GM12801 (cell line): ENCODE results near the gene WDR38.

ENCODE experiments used
- TF ChIP-seq, protein P1 (sequence below): IDR thresholded peaks from one replicate; pipeline ENCODE4 v1.5.1; 2011; ENCODE audit warnings: control low read depth; ENCODE audit not compliant: insufficient read length; ENCODE audit errors: extremely low read depth

Gene WDR38

DNA sequence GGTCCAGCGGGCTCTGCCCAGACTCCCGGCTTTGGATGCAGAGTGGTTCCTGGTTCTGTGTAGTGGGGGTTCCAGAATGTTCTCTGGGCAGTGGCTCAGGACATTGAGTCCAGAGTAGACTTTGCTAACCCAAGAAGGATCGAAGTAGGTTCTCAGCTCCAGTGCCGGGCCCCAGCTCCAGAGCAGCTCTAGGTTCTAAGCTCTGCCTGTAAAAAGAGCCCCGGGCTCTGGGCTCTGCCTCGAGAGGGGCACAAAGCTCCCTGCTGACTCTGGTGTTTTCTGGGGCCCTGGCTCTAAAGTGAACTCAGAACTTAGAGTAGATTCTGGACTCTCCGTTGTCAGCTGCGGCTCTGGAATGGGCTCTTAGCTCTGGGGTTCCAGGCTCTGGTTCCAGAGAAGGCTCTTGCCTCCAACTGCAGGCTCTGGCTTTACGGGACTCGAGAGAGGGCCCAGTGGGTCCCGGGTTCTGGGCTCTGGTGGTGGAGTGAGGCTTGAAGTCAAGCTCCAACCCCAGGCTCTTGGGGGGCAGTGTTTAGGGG is 414 bp downstream of the WDR38 start:
- TF ChIP-seq, protein P1, sequence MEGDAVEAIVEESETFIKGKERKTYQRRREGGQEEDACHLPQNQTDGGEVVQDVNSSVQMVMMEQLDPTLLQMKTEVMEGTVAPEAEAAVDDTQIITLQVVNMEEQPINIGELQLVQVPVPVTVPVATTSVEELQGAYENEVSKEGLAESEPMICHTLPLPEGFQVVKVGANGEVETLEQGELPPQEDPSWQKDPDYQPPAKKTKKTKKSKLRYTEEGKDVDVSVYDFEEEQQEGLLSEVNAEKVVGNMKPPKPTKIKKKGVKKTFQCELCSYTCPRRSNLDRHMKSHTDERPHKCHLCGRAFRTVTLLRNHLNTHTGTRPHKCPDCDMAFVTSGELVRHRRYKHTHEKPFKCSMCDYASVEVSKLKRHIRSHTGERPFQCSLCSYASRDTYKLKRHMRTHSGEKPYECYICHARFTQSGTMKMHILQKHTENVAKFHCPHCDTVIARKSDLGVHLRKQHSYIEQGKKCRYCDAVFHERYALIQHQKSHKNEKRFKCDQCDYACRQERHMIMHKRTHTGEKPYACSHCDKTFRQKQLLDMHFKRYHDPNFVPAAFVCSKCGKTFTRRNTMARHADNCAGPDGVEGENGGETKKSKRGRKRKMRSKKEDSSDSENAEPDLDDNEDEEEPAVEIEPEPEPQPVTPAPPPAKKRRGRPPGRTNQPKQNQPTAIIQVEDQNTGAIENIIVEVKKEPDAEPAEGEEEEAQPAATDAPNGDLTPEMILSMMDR, result no peak

DNA sequence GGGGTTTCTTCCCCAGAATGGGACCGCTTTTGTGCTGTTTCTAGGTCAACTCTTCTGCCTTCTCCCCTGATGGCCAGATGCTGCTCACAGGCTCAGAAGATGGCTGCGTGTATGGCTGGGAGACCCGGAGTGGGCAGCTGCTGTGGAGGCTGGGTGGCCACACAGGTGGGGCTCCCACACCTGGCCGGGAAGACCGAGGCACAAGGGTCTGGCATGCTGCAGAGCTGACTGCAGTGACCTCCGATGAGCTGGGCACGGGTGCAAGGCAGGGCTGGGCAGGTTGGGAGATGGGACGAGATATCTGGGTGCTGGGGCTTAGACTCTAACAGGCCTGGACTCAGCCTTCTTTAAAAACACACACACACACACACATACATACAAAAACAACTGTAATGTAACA is 901 bp downstream of the WDR38 start:
- TF ChIP-seq, protein P1, result no peak

DNA sequence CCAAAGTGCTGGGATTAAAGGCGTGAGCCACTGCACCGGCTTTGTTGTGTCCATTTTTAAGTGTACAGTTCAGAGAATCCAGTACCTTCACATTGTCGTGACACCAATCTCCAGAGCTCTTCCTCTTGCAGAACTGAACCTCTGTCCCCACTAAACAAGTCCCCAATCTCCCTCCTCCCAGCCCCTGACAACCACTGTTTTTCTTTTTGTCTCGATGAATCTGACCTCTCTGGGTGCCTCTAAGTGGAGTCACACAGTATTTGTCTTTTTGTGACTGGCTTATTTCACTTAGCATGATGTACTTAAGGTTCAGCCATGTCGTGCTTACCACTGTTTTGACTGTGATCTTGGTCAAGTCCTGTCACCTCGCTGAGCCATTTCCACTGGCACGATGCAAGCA is 1.6 kb downstream of the WDR38 start:
- TF ChIP-seq, protein P1, result no peak

DNA sequence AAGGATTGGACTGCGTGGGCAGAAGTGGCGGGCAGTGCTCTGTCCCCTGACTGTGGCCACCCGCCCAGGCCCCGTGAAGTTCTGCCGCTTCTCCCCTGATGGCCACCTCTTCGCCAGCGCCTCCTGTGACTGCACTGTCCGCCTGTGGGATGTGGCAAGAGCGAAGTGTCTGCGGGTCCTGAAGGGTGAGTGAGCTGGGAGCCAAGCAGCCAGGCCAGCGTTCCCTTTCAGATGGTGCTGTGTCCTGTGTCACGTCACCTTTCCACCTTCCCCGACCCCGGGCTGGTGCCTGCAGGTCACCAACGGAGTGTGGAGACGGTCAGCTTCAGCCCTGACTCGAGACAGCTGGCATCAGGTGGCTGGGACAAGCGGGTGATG is 2.3 kb downstream of the WDR38 start:
- TF ChIP-seq, protein P1, result no peak

DNA sequence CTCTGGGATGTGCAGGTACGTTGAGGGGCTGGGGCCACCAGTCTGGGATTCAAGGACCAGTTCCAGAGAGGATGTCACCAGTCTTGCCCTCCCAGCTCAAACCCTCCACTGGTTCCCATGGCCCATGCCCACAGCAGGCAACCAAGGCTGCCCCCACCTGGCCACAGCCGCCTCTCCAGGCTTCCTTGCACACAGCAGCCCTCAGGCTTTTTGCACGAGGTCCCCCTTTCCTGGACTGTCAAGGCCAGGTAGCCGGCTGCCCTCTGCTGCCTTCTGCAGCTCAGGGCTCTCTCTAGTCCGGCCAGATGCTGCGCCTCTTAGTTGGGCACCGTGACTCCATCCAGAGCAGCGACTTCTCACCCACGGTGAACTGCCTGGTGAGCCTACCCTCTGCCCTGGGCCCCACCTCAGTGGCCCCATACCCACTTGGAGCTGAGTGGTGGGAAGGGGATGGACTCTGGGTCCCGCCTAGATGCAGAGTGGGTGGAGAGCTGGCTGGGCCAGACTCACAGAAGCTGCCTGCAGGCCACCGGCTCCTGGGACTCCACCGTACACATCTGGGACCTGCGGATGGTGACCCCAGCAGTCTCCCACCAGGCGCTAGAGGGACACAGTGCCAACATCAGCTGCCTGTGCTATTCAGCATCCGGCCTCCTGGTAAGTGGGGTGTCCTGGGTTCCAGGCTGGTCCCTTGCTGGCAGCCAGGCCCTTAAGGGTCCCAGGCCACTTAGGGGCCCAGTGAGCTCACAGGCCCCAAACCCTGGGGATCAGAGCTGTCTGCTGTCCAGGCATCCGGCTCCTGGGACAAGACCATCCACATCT is 2.9 kb downstream of the WDR38 start:
- TF ChIP-seq, protein P1, result no peak

DNA sequence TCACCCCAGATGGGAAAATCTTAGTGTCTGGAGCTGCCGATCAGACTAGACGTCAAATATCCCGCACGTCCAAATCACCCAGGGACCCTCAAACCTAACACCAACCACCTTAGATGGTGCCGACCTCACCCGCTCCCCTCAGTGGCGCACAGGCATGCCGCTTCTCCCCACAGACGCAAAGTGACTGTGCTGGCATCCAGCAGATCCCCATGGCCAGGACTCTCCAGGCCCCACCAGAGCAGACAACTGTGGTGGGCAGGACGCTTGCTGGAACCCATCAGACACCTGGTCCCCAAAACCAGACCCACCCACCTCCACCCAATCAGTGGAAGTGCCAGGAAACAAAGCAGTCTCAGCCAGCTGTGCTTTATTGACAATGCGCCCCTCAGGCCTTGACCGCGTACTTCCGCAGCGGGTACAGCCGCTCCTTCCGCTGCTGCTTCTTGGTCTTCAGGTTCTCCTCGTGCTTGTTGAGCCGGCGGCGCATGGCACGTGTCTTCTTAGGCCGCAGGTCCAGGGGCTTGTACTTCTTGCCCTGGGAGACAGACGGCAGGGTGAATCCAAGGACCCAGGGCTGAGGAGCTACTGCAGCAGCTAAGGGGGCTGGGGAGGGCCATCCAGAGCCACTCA is 4.4 kb downstream of the WDR38 start:
- TF ChIP-seq, protein P1, result no peak

DNA sequence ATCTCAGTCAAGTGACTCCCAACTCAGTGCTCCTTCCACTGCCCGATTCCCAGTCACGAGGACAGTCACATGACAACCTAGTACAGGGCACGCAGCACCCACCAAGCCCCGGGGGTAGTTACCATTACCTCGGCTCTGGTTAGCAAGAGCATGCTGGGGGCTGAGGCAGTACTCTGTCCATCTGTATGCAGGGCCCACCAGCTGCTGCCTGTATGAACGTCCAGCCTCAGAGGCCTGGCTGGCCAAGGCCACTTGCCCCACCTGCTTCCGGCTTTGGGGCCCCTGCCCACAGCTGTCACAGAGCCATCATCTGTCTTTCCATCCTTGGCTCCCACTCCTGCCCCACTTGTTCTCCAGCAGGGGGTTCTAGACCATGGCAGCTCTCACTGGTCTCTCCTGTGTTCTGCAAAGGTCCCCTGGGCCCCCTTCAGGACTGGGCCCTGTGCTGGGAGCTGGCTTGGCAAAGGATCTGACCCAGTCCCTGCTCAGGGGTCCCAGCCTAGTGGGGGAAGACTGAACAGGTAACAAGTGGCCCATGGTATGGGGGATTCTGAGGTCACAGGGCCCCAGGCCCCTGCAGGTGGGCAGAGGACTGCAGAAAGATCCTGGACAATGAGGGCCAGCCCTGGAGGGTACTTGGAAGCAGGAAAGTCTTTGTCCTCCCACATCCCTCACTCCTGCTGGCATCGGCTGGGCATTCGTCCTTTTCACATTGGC is 5.2 kb downstream of the WDR38 start:
- TF ChIP-seq, protein P1, result no peak
